H4 (cell line): ENCODE measurements around the gene SCN1B. TPM values are rescaled to one million over a fixed set of nuclear protein-coding genes. Genes with fewer than 3 reads are reported as not detected.
A peak's percentile ranks its signal among the peaks of the same experiment; 100 is the strongest.
"Not testable (repeated sequence)": the region's sequence is repeated elsewhere in the genome, so short reads cannot be mapped to it uniquely, and the experiment has no call there.

Experiments used
- DNase-seq: peaks from one replicate; pipeline ENCODE4 v3.0.0-alpha.2; 2015; ENCODE audit warnings: low spot score
- total RNA-seq: library from RNA; depleted of rRNA; stranded (reverse); fragments of >200 nt; shearing (Covaris generic); gene quantifications from 2 replicates; pipeline ENCODE4 v1.2.3, GENCODE V29; 2014

SCN1B gene
- total RNA-seq, 1 experiment from 2014 or later: 9.5 TPM

GRCh38 chr19:35015954-35016351 is 14.3 kb upstream of the SCN1B start:
- no peak for DNase-seq

GRCh38 chr19:35017507-35017906 is 12.8 kb upstream of the SCN1B start:
- DNase-seq: no peak

GRCh38 chr19:35018379-35018778 is 11.9 kb upstream of the SCN1B start:
- no peak for DNase-seq

DNA sequence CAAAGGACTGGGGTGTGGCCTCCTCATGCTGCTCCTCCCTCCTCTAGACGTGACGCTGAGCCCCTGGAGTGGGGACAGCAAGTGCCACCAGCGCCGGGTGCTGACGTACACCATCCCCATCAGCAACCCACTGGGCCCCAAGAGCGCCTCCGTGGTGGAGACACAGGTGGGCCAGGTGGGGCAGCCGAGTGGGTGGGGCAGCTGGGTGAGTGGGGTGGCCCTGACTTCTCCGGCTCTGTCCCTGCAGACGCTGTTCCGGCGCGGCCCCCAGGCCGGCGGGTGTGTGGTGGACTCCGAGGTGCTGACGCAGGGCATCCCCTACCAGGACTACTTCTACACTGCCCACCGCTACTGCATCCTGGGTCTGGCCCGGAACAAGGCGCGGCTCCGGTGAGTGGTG is 11.1 kb upstream of the SCN1B start:
- no peak for DNase-seq

DNA sequence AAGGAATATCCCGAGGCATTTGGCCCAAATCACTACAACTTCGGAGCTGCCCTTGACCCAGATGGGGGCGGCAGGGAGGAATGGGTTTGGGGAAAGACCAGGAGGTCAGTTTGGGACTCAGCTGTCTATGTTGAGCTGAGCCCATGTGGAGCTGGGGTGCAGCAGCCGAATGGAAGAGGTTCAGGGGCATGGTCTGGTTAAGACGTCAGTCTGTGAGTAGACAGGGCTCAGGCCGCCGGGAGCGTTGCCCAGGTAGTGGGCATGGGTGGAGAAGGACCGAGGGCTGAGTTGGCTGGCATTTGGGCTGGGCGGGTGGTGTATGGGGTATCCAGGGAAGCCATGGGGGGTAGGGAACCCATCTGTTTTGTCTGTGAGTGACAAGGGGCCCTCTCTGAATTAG is 9.3 kb upstream of the SCN1B start:
- no peak for DNase-seq

- DNase-seq: no peak
Measured at GRCh38 chr19:35021596-35021995, 8.7 kb upstream of the SCN1B start.

GRCh38 chr19:35022460-35022859 is 7.8 kb upstream of the SCN1B start:
- DNase-seq: no peak

- no peak for DNase-seq
Measured at GRCh38 chr19:35023428-35023827, 6.8 kb upstream of the SCN1B start.

DNA sequence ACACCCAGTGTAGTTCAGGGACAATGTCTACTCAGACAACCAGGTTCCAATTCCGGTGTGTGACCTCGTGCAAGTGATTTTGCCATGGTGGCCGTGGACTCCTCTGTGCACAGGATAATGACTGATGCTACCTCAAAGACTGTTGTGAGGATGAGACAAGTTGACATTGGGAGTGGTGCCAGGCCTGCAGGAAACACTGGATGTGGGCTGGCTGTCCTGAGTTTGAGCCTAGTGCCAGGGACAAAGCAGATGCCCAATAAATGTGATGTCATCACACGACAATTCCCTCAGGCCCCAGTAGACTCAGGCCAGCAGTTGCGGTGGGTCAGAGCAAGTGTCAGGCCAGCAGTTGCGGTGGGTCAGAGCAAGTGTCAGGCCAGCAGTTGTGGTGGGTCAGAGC is 6.2 kb upstream of the SCN1B start:
- DNase-seq: no peak

DNA sequence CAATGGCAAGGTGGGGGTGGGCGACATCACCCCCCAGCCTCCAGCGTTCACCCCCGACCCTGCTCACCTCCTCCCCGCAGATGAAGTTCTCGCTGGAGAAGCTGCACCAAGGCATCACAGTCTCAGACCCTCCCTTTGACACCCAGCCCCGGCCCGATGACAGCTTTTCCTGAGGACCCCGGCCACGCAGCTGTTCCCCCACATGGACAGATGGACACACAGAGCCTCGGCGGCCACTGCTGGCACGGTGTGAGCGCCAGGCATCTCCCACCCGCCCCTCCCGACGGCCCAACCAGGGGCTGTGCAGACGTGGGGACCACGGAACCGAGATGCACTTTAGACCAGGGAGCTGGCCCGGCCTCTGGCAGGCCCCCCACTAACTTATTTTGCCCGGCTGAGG is 4.3 kb upstream of the SCN1B start:
- no peak for DNase-seq

DNA sequence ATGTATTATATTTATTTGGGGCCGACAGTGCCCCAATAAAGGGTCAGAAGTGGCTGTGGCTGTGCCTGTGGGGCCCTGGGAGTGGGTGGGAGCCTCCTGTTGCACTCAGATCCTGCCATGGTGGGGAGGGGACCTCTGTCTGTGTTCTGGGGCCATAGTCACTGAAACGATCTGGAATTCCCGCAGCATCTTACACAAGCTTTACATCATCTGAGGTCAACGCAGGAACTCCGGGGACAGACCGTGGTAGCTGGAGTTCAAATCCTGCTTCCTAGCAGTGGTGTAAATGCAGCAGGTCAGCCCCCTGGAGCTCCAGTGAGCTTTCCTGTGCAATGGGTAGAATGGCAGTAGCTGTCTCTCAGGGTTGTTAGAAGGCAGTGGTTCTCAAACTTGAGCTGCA is 3.9 kb upstream of the SCN1B start:
- no peak for DNase-seq

DNA sequence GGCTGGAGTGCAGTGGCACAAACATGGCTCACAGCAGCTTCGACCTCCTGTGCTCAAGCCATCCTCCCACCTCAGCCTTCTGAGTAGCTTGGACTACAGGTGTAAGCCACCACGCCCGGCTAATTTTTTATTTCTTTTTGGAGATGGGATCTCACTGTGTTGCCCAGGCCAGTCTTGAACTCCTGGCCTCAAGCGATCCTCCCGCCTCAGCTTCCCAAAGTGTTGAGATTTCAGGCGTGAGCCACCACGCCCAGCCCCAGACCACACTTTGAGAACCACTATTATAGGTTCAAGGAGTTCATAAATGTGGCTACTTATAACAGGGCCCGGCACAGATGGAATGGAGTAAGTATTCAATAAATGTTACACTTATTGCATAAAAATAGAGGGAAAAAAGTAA is 3.3 kb upstream of the SCN1B start:
- DNase-seq: no peak

DNA sequence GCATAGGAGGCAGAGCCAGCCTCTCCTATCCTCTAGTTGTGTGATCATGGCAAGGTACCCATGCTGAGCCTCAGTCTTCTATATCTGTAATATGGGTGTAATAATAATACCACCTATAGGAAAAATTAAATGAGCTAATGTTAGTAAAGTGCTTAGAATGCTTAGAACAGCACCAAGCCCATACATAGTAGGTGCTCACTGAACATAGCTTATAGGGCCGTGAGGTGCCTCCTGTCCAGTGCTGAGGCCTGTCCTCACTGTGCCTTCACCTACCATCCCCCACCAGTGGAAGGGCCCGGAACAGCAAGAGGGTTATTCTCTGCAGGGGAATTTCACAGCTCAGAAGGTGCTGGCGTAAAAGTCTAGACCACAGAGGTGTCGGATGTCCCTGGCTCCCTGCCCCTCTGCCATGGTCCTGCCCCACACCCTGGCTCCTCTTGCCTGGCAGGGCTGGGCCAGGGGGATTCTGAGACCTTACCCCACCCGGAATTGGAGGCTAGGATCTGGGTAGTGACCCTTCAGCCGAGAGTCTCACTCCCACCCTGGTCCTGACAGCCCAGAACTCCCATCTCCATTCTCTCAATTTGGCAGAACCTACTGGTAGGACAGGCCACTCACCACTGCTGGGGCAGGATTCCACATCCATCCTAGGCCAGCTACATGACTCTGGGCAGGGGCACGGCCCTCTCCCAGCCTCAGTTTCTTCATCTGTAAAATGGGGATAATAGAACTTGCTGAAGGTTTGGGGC is 2.2 kb upstream of the SCN1B start:
- DNase-seq: peak; percentile 75

GRCh38 chr19:35028600-35028885 is 1.7 kb upstream of the SCN1B start:
- DNase-seq: not testable (repeated sequence)

- not testable (repeated sequence) for DNase-seq
Measured at GRCh38 chr19:35029275-35029736, 964 bp upstream of the SCN1B start.

GRCh38 chr19:35029737-35030256 is 473 bp upstream of the SCN1B start:
- DNase-seq: no peak

- DNase-seq: no peak
Measured at GRCh38 chr19:35031072-35031881, 1.0 kb downstream of the SCN1B start.

- DNase-seq: no peak
Measured at GRCh38 chr19:35032356-35032865, 2.1 kb downstream of the SCN1B start.

GRCh38 chr19:35033067-35034004 is 3.1 kb downstream of the SCN1B start:
- DNase-seq: no peak

DNA sequence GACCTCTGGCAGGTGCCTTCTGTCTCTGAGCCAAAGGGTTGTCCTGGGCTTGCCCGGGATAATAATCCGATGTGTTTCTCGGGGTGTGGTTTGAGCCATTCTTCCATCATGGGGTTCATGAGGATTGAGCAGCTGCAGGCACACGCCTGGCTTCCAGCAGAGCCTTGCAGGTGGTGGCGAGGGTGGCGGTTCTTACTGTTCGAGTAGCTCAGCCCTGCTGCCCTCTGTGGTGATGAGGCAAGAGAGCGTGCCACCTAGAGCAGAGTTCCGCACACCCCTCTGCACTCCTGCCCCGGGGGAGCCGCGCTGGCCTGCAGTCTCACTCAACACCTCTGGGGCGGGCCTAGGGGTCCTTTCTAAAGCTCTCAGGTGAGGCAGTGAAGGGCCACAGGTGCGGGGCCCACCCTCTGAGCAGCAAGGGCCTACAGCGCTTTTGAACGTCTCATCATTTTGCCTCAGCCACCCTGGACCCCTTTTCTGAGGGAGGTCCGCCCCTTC is 3.8 kb downstream of the SCN1B start:
- no peak for DNase-seq

DNA sequence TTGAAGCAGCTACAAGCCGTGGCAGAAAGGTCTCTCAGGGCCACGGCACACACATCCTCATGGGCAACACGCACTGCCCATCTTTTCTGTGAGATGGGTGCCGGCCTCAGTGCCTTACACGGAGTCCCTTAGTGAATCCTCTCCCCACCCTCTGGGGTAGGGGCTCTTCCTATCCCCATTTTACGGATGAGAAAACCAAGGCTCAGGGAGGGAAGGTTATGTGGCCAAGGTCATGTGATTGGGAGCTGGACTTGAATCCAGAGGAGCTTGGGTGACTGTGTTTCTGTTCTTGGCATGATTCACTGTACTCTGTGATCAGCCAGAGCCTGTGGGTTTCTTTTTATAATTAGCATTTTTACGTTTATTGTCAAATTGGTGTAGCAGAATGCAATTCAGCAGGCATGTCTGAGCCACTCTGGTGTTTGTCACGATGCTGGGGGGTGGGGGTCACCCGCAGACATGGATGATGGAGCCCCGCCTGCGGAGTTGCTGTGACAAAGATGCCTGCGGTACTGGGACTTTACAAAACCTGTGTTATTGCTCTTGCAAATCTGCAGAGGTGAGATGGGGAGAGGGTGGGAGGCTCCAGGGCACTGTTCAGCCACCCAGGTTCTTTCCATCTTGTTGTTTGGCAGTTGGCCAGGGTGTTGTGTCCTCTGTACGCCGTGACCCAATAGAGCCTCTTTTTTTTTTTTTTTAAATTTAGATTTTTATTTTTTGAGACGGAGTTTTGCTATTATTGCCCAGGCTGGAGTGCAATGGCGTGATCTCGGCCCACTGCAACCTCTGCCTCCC is 4.5 kb downstream of the SCN1B start:
- no peak for DNase-seq
